ENCODE data around the gene MGST3.

The MGST3 gene

DNA sequence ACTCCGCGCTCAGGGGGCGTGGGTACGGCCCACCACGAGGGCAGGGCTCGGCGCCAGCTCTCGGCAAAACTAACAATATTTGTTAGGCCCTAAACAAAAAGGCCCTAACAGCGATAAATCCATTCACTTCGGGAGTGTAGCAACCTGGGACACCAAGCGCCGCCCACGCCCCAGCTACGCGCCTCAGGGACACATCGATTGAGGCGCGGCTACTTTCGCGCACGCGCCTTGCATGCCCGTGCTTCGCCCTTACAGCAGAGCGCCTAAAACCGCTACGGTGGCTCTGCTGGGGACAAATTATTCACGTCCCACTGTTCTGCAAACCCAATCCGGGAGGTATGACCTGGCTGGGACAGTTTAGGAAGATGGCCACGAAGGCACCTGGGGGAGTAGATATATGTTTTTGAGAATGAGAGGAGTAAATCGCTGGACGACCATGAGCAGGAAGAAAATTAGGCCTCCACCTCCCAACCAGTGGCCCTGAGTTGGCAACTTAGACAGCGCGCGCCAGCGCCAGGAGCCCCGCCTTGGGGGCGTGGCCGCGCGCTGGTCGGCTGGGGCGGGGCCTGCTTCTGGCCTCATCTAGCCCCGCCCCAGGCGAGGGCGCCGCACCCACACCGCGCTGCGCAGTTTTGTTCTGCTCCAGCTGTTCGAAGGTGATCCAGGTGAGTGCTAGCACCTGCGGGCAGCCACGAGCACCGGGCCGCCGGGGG, at the start of gene MGST3:
MGST3 (plus strand) TSS at position 606 of the 713 bp plus-strand sequence. CDS start 18,614 bp downstream, outside the sequence.
- TF ChIP-seq RAD21 (IDR thresholded peaks at IDR 0.05; ENCODE audit: low read depth) (no peak), TEAD4 (IDR thresholded peaks at IDR 0.05) (no peak), CEBPB (IDR thresholded peaks at IDR 0.05) (0 out of 2 replicates have a peak, but pooled peaks have one; percentile 4), EGR1 (IDR thresholded peaks at IDR 0.05) (peak; percentile 90), TCF12 (IDR thresholded peaks at IDR 0.05; ENCODE audit: low read depth) (peak; percentile 54; the same call in 1 of the 2 replicates), FOXM1 (IDR thresholded peaks at IDR 0.05; ENCODE audit: borderline replicate concordance, low read depth) (0 out of 2 replicates have a peak, but pooled peaks have one; percentile 43), NFIC (IDR thresholded peaks at IDR 0.05) (0 out of 2 replicates have a peak, but pooled peaks have one; percentile 13), TAF1 (IDR thresholded peaks at IDR 0.05; ENCODE audit: low read depth) (peak; percentile 44; the same call in 1 of the 2 replicates), CREB1 (IDR thresholded peaks at IDR 0.05; ENCODE audit: low read depth) (0 out of 2 replicates have a peak, but pooled peaks have one; percentile 10), ZBTB7A (IDR thresholded peaks at IDR 0.05; ENCODE audit: low read depth) (no peak), YY1 (IDR thresholded peaks at IDR 0.05; ENCODE audit: low read depth) (peak; percentile 52; the same call in 1 of the 2 replicates), EP300 (IDR thresholded peaks at IDR 0.05; ENCODE audit: borderline replicate concordance) (no peak; the same call in 1 of the 2 replicates)
- TF ChIP-seq, protein P1, sequence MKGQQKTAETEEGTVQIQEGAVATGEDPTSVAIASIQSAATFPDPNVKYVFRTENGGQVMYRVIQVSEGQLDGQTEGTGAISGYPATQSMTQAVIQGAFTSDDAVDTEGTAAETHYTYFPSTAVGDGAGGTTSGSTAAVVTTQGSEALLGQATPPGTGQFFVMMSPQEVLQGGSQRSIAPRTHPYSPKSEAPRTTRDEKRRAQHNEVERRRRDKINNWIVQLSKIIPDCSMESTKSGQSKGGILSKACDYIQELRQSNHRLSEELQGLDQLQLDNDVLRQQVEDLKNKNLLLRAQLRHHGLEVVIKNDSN (IDR thresholded peaks at IDR 0.05): peak; percentile 1; the same call in 1 of the 2 replicates
- TF ChIP-seq, protein P2, sequence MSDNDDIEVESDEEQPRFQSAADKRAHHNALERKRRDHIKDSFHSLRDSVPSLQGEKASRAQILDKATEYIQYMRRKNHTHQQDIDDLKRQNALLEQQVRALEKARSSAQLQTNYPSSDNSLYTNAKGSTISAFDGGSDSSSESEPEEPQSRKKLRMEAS (IDR thresholded peaks at IDR 0.05): peak; percentile 84
- TF ChIP-seq, protein P3, sequence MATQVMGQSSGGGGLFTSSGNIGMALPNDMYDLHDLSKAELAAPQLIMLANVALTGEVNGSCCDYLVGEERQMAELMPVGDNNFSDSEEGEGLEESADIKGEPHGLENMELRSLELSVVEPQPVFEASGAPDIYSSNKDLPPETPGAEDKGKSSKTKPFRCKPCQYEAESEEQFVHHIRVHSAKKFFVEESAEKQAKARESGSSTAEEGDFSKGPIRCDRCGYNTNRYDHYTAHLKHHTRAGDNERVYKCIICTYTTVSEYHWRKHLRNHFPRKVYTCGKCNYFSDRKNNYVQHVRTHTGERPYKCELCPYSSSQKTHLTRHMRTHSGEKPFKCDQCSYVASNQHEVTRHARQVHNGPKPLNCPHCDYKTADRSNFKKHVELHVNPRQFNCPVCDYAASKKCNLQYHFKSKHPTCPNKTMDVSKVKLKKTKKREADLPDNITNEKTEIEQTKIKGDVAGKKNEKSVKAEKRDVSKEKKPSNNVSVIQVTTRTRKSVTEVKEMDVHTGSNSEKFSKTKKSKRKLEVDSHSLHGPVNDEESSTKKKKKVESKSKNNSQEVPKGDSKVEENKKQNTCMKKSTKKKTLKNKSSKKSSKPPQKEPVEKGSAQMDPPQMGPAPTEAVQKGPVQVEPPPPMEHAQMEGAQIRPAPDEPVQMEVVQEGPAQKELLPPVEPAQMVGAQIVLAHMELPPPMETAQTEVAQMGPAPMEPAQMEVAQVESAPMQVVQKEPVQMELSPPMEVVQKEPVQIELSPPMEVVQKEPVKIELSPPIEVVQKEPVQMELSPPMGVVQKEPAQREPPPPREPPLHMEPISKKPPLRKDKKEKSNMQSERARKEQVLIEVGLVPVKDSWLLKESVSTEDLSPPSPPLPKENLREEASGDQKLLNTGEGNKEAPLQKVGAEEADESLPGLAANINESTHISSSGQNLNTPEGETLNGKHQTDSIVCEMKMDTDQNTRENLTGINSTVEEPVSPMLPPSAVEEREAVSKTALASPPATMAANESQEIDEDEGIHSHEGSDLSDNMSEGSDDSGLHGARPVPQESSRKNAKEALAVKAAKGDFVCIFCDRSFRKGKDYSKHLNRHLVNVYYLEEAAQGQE (IDR thresholded peaks at IDR 0.05; ENCODE audit: low read depth): no peak

DNA sequence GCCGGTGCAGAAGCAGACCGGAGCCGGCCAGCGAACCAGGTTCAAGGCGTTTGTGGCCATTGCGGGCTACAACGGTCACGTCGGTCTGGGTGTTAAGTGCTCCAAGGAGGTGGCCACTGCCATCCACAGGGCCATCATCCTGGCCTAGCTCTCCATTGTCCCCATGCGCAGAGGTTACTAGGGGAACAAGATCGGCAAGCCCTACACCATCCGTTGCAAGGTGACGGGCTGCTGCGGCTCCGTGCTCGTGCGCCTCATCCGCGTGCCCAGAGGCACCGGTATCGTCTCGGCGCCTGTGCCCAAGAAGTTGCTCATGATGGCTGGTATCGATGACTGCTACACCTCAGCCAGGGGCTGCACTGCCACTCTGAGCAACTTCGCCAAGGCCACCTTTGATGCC, 49.1 kb upstream of the MGST3 start:
- no peak for TF ChIP-seq EP300 (IDR thresholded peaks at IDR 0.05; ENCODE audit: borderline replicate concordance)
- no peak for TF ChIP-seq CREB1 (IDR thresholded peaks at IDR 0.05; ENCODE audit: low read depth)
- TF ChIP-seq, protein P1 (IDR thresholded peaks at IDR 0.05): no peak
- TF ChIP-seq CEBPB (IDR thresholded peaks at IDR 0.05): no peak
- TF ChIP-seq, protein P2 (IDR thresholded peaks at IDR 0.05): no peak
- no peak for TF ChIP-seq RAD21 (IDR thresholded peaks at IDR 0.05; ENCODE audit: low read depth)
- TF ChIP-seq TAF1 (IDR thresholded peaks at IDR 0.05; ENCODE audit: low read depth): no peak
- no peak for TF ChIP-seq YY1 (IDR thresholded peaks at IDR 0.05; ENCODE audit: low read depth)

DNA sequence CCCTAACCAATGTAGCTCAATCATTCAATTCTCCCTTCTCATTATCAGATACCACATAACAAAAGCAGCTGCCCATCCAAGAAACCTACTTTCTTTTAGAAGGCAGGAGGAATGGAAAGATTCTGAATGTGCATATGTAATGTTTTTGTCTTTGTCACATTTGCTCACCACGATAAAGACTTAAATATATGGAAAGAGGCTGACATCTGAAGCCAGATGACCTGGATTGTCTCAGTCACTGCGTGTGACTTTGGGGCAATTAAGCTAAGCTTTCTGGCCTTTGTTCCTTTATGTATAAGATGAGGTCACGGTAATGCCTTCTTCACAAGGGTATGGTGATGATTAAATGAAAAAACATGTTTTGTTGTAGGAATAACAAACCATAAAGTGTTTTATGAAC, 44.6 kb upstream of the MGST3 start:
- TF ChIP-seq CREB1 (IDR thresholded peaks at IDR 0.05; ENCODE audit: low read depth): no peak
- no peak for TF ChIP-seq FOXM1 (IDR thresholded peaks at IDR 0.05; ENCODE audit: borderline replicate concordance, low read depth)
- TF ChIP-seq TEAD4 (IDR thresholded peaks at IDR 0.05): no peak
- TF ChIP-seq, protein P2 (IDR thresholded peaks at IDR 0.05): no peak
- TF ChIP-seq EGR1 (IDR thresholded peaks at IDR 0.05): no peak
- TF ChIP-seq RAD21 (IDR thresholded peaks at IDR 0.05; ENCODE audit: low read depth): no peak
- no peak for TF ChIP-seq TCF12 (IDR thresholded peaks at IDR 0.05; ENCODE audit: low read depth)
- TF ChIP-seq ZBTB7A (IDR thresholded peaks at IDR 0.05; ENCODE audit: low read depth): no peak
- TF ChIP-seq EP300 (IDR thresholded peaks at IDR 0.05; ENCODE audit: borderline replicate concordance): no peak
- no peak for TF ChIP-seq TAF1 (IDR thresholded peaks at IDR 0.05; ENCODE audit: low read depth)
- TF ChIP-seq, protein P3 (IDR thresholded peaks at IDR 0.05; ENCODE audit: low read depth): no peak
- TF ChIP-seq NFIC (IDR thresholded peaks at IDR 0.05): no peak
- TF ChIP-seq, protein P1 (IDR thresholded peaks at IDR 0.05): no peak
- no peak for TF ChIP-seq YY1 (IDR thresholded peaks at IDR 0.05; ENCODE audit: low read depth)
- no peak for TF ChIP-seq CEBPB (IDR thresholded peaks at IDR 0.05)

DNA sequence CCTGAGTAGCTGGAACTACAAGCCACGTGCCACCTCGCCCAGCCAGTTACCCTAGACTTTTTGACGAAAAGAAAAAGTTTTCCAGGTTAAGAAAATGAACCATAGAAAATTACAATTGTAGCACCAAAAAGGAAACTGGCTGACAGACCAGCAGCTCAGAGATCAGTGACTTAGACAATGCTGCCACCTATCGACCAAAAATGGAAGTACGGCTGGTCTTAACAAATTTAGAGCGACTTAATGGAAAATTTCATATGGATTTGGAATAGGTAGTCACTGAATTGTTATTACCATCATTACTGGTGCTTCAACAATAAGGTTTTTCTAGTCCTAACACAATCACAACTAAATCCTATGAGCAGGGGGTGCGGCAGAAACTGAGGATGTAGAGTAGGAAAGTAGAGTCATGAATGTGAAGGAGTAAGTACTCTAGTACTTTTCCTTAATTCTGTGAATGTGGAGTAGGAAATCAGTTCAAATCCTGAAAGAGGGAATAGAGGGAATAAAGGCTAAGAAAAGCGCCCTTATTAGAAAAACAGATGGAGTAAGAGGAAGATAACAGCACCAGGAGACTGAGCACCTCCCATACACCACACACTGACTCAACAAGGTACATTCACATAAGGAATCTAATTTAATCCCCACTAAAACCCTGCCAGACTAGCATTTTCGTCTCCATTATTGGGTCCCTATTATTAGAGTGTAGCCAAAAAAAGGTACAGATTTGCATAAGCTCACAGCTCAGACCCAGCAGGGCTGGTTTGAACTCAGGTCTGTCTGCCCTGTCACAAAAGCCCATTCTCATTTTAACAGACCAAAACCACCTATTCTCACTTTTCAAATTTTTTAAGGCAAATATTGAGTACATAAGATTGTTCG, 37.9 kb upstream of the MGST3 start:
- TF ChIP-seq, protein P1 (IDR thresholded peaks at IDR 0.05): no peak
- peak; percentile 94 for TF ChIP-seq RAD21 (IDR thresholded peaks at IDR 0.05; ENCODE audit: low read depth)
